Measurements from ENCODE around the gene ESPN. TPM values are rescaled to one million over a fixed set of nuclear protein-coding genes. Genes with fewer than 3 reads are reported as not detected.

The ESPN gene
- total RNA-seq, 2 experiments from 2014 or later, result not detected

DNA sequence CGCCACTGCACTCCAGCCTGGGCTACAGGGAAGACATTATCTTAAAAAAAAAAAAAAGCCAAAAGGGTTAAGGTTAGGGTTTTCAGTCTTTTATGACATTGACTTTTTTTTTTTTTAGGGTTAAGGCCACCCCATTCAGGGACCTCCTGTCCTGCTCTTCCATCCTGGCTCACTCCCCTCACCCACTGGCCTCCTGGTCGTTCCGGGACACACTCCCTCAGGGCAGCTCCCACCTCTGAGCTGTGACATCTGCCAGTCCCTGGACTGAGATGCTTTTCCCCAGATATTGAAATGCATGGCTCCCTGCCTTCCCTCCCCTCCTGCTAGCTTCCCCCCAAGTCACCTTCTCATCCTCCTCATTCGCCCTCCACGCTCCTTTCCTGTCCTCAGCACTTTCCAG is 57.2 kb downstream of the ESPN start:
- ChIA-PET CTCF (ENCODE audit: unreplicated experiment) (no interaction called here), POLR2A (no interaction called here)
- Histone ChIP-seq H4K20me1 (ENCODE audit: insufficient read depth, low read length) (no peaks in the 10 kb centered on the region), H3K27ac (ENCODE audit: low read depth, low read length, poor library complexity, severe bottlenecking) (no peak overlapping the region), H3K4me3 (ENCODE audit: low read depth, low read length, poor library complexity, severe bottlenecking) (no peak overlapping the region), H3K36me3 (ENCODE audit: insufficient read depth, low read length) (no peaks in the 10 kb centered on the region), H2AFZ (ENCODE audit: low read length) (no peak overlapping the region), H3K4me2 (ENCODE audit: low read length) (no peak overlapping the region), H3K9me3 (ENCODE audit: low read length) (no peaks in the 10 kb centered on the region), H3K4me1 (ENCODE audit: insufficient read depth, low read length, poor library complexity, severe bottlenecking) (no peaks in the 10 kb centered on the region), H3K79me2 (ENCODE audit: insufficient read depth, low read depth, low read length) (no peaks in the 10 kb centered on the region), H3K9me2 (ENCODE audit: insufficient read depth, low read length) (no peaks in the 10 kb centered on the region)
- intact Hi-C loops (cut with micrococcal nuclease; ENCODE audit: unreplicated experiment), result loop anchor here (10.0 kb wide), 1 partner anchor 733 kb away; no protein-coding TSS in a partner anchor
- no TSS peak for BruUV-seq (replicated peaks)
- DNase-seq (ENCODE audit: low spot score), result no peak
- TF ChIP-seq EZH2phosphoT487 (IDR thresholded peaks at IDR 0.05; ENCODE audit: borderline replicate concordance, low read depth, low read length), result no peak
- TF ChIP-seq, protein P1, sequence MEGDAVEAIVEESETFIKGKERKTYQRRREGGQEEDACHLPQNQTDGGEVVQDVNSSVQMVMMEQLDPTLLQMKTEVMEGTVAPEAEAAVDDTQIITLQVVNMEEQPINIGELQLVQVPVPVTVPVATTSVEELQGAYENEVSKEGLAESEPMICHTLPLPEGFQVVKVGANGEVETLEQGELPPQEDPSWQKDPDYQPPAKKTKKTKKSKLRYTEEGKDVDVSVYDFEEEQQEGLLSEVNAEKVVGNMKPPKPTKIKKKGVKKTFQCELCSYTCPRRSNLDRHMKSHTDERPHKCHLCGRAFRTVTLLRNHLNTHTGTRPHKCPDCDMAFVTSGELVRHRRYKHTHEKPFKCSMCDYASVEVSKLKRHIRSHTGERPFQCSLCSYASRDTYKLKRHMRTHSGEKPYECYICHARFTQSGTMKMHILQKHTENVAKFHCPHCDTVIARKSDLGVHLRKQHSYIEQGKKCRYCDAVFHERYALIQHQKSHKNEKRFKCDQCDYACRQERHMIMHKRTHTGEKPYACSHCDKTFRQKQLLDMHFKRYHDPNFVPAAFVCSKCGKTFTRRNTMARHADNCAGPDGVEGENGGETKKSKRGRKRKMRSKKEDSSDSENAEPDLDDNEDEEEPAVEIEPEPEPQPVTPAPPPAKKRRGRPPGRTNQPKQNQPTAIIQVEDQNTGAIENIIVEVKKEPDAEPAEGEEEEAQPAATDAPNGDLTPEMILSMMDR (conservative IDR thresholded peaks at IDR 0.05; ENCODE audit: low read length), result no peak

DNA sequence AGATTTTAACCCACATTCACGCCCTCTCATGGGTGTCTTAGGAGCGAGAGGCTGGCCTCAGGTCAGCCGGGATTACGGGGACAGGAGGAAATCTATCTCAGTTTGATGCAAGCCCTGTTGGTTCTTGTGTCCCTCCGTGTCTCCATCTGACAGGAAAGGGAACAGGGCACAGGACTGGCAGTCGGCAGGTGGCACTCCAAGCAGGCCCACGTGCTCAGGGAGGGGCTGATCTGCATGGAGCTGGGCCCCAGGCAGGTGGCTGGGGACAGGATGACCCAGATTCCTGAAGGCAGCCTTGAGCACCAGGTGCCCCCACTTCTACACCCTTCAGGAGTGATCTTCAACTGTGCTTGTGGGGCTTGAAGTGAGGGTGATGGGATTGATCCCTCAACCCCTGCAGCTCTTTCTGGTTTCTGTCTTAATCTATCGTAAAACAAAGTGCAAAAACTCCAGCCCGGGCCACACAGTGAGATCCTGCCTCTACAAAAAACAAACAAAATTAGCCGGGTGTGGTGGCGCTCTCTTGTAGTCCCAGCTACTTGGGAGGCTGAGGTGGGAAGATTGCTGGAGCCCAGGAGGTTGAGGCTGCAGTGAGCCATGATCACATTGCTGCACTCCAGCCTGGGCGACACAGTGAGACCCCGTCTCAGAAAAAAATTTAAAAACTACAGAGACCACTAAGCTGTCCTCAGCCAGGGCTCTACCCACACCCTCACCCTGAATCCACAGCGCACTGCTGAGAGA is 58.6 kb downstream of the ESPN start:
- Histone ChIP-seq H3K4me1 (ENCODE audit: insufficient read depth, low read length, poor library complexity, severe bottlenecking) (no peaks in the 10 kb centered on the region), H2AFZ (ENCODE audit: low read length) (no peak overlapping the region), H3K79me2 (ENCODE audit: insufficient read depth, low read depth, low read length) (no peaks in the 10 kb centered on the region), H3K36me3 (ENCODE audit: insufficient read depth, low read length) (no peaks in the 10 kb centered on the region), H3K9me2 (ENCODE audit: insufficient read depth, low read length) (no peaks in the 10 kb centered on the region), H3K4me3 (ENCODE audit: low read depth, low read length, poor library complexity, severe bottlenecking) (no peak overlapping the region), H3K4me2 (ENCODE audit: low read length) (no peak overlapping the region), H3K9me3 (ENCODE audit: low read length) (no peaks in the 10 kb centered on the region), H3K27ac (ENCODE audit: low read depth, low read length, poor library complexity, severe bottlenecking) (no peak overlapping the region), H4K20me1 (ENCODE audit: insufficient read depth, low read length) (no peaks in the 10 kb centered on the region)
- CTCF ChIA-PET (ENCODE audit: unreplicated experiment), result no interaction called here
- no peak for DNase-seq (ENCODE audit: low spot score)
- TF ChIP-seq, protein P1 (conservative IDR thresholded peaks at IDR 0.05; ENCODE audit: low read length), result peak; percentile 27; the same call in 1 of the 2 replicates
- TF ChIP-seq EZH2phosphoT487 (IDR thresholded peaks at IDR 0.05; ENCODE audit: borderline replicate concordance, low read depth, low read length), result no peak
- intact Hi-C loops (cut with micrococcal nuclease; ENCODE audit: unreplicated experiment), result loop anchor here (10.0 kb wide), 1 partner anchor 732 kb away; no protein-coding TSS in a partner anchor
- POLR2A ChIA-PET, result no interaction called here
- BruUV-seq (replicated peaks), result no TSS peak

DNA sequence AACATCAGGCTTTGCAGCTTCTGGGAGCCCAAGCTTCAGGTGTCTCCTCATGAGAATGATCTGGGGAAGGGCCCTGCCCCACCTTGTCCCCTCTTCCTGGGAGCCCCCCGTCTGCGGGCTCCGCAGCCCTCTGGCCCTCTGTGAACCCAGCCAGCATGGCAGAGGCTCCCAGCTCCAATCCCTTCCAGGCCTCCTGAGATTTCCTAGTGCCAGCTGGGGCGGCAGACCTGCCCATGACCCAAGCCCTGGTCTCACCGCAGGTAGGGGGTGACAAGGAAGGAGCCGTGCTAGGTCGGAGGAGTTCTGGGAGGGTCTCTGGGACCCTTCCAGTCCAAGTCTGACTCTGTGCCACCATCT is 59.2 kb downstream of the ESPN start:
- H3K9me2 ChIP-seq (ENCODE audit: insufficient read depth, low read length), result no peaks in the 10 kb centered on the region
- no peaks in the 10 kb centered on the region for H3K4me1 ChIP-seq (ENCODE audit: insufficient read depth, low read length, poor library complexity, severe bottlenecking)
- no TSS peak for BruUV-seq (replicated peaks)
- intact Hi-C loops (cut with micrococcal nuclease; ENCODE audit: unreplicated experiment), result loop anchor here (10.0 kb wide), 1 partner anchor 731 kb away; no protein-coding TSS in a partner anchor
- H4K20me1 ChIP-seq (ENCODE audit: insufficient read depth, low read length), result no peaks in the 10 kb centered on the region
- H3K27ac ChIP-seq (ENCODE audit: low read depth, low read length, poor library complexity, severe bottlenecking), result no peak overlapping the region
- no peak overlapping the region for H3K4me2 ChIP-seq (ENCODE audit: low read length)
- ChIA-PET POLR2A (no interaction called here), CTCF (ENCODE audit: unreplicated experiment) (no interaction called here)
- no peak overlapping the region for H3K4me3 ChIP-seq (ENCODE audit: low read depth, low read length, poor library complexity, severe bottlenecking)
- no peak overlapping the region for H2AFZ ChIP-seq (ENCODE audit: low read length)
- H3K36me3 ChIP-seq (ENCODE audit: insufficient read depth, low read length), result no peaks in the 10 kb centered on the region
- H3K79me2 ChIP-seq (ENCODE audit: insufficient read depth, low read depth, low read length), result no peaks in the 10 kb centered on the region
- no peak for TF ChIP-seq EZH2phosphoT487 (IDR thresholded peaks at IDR 0.05; ENCODE audit: borderline replicate concordance, low read depth, low read length)
- TF ChIP-seq, protein P1 (conservative IDR thresholded peaks at IDR 0.05; ENCODE audit: low read length), result no peak
- no peak for DNase-seq (ENCODE audit: low spot score)
- no peaks in the 10 kb centered on the region for H3K9me3 ChIP-seq (ENCODE audit: low read length)

Data from OCI-LY7 (cell line).